Skin of body (tissue), 2 donors: ENCODE results near the gene TRNP1. TPM values are rescaled to one million over a fixed set of nuclear protein-coding genes. Genes with fewer than 3 reads are reported as not detected.
A peak's percentile ranks its signal among the peaks of the same experiment; 100 is the strongest.
"Not testable (repeated sequence)": the region's sequence is repeated elsewhere in the genome, so short reads cannot be mapped to it uniquely, and the experiment has no call there.

ENCODE experiments used
- DNase-seq: peaks from one replicate; lab custom pipeline; 2025; lab: John Stamatoyannopoulos, UW
- total RNA-seq: library from RNA; depleted of rRNA; stranded (reverse); fragments of >200 nt; gene quantifications from one replicate; pipeline ENCODE4 v1.2.3, GENCODE V29; 2014

TRNP1 gene, protein sequence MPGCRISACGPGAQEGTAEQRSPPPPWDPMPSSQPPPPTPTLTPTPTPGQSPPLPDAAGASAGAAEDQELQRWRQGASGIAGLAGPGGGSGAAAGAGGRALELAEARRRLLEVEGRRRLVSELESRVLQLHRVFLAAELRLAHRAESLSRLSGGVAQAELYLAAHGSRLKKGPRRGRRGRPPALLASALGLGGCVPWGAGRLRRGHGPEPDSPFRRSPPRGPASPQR
- 4.0 TPM for total RNA-seq

DNA sequence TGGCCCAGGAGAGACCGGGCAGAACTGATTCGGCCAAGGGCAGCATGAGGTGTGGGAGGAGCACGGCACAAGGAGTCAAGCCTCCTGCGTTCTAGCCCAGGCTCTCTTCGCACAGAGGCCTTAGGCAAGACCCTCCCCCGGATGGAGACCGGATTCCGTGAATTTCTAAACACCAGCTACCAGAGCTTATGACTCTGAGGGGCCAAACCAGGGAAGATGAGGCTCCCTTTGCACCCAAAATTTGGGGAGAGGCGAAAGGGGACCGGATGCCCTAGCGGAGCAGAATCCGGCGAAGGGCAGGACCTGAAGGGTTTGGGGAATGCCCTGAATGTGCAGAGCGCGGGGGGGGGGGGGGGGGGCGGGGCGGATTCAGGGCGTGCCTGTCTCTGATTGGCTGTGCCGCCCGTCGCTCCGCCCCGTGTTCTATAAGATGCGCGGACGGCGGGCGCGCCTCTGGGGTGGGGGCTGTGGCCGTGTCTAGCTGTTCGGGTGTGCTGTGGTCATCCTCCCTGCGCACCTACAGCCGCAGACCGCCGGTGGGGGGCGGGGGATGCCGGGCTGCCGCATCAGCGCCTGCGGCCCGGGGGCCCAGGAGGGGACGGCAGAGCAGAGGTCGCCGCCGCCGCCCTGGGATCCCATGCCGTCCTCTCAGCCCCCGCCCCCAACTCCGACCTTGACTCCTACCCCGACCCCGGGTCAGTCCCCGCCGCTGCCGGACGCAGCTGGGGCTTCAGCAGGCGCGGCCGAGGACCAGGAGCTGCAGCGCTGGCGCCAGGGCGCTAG is at the start of gene TRNP1:
TSS of gene TRNP1 (plus strand) at position 456 of the 783 bp plus-strand sequence. CDS start at position 551, 95 bp downstream.
- DNase-seq, result peak; percentile 46

DNA sequence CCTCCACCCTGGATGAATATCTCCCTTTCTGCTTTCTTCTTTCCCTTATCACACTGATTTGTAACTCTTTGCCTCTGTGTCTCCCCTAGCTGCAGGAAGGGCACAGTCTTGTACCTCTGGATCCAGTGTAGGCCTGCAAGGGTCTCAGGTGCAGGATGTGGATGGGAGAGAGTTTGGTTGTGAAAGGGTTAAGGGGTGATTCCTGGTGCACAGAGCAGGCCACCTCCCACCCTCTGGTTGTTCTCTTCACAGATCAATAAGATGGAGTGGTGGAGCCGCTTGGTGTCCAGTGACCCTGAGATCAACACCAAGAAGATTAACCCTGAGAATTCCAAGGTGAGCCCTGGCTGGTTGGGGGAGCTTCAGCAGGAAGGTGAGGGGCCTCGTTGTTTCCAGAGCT is 48.4 kb upstream of the TRNP1 start:
- no peak for DNase-seq

DNA sequence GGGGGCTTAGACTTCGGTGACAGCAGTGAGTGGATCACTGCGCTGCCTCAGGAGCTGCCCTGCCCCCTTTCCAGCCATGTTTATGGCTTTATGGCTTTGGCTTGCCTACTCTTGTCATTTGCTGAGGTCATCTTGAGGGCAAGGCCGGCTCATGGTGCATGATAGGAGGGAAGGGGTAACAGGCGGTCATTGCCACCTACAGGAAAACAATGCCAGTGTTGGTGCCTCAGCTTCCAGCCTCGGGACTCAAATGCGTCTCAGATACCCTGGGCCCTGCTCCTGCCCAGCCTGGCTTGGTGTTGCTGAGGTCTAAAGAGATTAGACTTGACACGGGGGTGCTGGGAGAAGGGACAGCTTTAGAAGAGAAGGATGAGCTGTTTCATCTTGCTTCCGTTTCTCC is 47.8 kb upstream of the TRNP1 start:
- DNase-seq, result no peak

DNA sequence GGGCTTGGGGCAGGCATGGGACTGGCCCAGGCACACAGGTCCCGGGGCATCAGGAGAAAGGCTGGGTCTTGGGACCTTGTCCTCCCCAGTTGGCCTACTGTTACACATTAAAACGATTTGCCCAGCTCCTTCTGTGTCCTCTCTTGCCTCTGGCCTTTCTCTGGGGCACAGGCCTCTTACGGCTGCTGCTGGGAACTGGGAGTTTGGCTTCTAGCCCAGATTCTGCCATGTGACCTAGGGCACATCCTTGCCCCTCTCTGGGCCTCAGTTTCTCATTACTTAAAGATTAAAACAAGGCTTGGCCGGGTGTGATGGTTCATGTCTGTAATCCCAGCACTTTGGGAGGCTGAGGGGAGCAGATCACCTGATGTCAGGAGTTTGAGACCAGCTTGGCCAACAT is 47.2 kb upstream of the TRNP1 start:
- DNase-seq, result no peak

DNA sequence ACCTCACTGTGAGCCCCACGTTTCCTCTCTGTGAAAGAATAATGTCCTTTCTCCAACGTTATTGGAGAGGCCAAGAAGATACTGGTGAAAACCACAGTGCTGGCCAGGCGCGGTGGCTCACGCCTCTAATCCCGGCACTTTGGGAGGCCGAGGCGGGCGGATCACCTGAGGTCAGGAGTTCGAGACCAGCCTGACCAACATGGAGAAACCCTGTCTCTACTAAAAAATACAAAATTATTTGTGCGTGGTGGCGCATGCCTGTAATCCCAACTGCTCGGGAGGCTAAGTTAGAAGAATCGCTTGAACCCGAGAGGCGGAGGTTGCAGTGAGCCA is 44.8 kb upstream of the TRNP1 start:
- DNase-seq, result not testable (repeated sequence)

DNA sequence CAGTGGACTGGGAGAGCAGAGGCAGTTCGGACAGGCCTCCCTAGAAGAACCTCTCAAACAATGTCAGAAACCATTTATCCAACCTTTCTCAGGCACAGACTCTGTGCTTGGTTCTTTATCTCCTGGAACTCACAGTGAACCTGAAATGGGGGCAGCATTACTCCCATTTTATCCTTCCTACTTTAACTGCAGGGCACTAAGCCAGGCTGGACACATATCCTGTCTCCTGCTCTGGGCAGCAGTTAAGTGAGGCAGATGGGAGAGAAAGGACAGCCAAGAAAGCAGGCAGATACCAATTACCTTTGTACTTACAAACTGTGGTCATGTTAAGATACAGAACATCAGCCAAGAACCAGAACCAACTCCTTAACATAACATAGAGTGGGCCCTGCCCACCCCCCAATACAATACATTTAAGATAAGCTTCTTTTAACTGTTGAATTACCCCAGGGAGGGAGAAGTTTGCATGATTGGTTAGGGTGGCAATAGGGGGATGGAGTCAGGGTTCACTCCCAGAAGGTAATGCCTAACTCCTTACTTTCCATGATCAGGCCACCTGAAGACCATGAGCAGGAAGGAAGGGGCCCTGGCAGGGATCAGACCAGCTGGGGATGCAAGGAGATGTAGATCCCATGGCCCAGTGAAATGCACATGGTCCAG is 44.1 kb upstream of the TRNP1 start:
- DNase-seq, result no peak

DNA sequence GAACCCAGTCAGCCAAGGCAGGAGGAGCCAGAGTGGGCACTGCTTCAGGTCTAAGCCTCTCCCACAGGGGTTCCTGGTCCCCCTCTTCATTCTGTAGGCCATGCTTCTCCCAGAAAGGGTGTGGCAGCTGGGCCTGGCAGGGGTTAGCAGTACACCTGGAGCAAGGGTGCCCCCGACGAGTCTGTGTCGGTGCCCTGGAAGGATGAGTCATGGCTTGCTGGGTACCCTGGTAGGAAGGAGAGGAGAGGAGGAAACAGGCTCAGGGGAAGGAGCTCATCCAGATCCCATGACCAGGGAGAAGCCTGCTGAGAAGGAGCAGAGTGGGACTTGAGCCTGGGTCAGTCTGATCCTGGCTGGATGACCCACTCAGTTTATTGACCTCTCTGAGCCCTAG is 43.6 kb upstream of the TRNP1 start:
- no peak for DNase-seq

DNA sequence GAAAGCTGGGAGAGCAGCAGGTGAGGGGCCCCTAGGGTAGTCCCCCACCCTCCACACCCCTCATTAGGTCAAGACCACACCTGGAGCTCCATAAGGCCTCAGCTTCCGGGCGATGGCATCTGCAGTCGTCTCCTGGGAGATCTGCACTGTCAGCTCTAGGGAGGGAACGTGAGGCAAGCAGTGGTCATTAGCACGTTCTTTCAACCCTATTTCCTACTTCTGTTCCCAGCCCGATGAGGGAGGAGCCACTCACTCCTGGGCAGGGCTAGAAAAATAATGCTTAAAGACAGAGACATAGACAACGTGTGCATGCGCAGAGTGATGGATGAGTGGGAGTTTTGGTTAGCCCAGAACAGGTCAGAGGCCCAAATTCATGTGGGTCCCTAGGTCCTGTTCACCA is 42.9 kb upstream of the TRNP1 start:
- no peak for DNase-seq

DNA sequence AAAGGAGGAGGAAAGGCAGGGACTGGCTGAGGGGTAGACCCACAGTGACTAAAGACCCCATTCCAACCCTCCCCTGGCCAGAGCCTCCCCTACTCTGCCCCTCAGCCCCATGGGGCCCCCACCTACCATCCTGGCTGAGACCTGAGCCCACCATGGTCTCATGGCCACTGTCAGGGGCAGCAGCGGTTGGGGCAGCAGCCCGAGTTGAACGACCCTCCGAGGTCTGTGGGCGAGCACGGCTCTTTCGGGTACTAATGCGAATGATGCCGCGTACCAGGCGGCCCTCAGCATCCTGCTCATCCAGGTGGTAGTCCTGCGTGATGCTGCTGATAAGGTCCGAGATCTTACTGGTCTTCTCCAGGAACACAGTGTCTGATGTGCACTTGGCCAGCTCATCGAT is 42.3 kb upstream of the TRNP1 start:
- no peak for DNase-seq

DNA sequence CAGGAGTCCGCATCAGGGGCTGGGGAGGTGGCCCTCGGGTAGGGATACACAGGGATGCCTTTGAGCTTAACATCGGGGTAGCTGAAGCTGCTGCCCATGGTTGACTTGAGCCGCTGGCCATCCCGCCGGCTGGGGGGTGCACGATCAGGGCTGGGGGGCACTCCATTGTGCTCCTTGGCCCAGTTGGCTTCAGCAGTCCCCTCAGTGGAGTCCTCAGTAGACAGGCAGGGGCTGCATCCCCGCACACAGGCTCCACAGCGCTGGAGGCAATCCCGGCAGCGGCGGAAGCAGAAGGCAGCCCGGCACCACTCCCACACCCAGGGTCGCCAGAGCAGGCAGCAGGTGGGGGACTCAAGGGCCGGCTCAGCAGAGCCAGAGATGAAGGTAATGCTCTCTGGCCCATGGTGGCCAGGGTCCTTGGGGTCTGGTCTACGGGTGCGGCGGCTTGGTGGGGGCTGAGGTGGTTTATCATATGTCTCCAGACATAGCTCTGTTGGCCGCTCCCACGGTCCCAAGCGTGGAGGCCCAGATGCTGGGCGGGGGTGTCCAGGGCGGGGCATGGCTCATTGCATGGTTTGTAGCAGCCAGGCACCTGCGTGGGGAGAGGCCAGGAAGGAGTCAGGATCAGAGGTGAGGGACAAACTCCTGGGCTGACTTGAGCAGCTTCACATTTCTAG is 41.5 kb upstream of the TRNP1 start:
- DNase-seq, result no peak

DNA sequence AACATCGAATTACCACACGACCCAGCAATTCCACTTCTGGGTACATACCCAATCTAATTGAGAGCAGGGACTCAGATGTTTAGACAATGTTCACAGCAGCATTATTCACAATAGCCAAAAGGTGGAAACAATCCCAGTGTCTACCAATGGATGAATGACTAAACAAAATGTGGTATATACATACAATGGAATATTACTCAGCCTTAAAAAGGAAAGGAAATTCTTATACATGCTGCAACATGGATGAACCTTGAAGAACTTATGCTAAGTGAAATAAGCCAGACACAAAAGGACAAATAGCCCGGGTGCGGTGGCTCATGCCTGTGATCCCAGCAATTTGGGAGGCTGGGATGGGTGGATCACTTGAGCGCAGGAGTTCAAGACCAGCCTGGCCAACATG is 40.1 kb upstream of the TRNP1 start:
- DNase-seq, result no peak

DNA sequence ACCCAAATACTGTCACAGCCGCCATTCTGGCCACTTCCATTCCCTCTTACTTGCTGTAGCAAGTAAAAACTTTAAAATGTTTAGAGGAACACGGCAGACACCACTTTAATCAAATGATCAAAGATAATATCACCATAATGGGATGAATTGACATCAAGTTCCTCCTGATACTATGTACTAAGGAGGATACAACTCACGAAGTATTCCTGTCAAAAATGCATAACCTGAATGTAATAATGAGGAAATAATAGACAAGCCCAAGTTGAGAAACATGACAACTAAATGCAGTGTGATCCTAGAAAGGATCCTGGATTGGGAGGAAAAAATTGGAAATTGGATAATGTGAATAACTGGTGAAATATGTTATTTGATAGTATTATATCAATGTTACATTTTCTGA is 37.2 kb upstream of the TRNP1 start:
- no peak for DNase-seq

DNA sequence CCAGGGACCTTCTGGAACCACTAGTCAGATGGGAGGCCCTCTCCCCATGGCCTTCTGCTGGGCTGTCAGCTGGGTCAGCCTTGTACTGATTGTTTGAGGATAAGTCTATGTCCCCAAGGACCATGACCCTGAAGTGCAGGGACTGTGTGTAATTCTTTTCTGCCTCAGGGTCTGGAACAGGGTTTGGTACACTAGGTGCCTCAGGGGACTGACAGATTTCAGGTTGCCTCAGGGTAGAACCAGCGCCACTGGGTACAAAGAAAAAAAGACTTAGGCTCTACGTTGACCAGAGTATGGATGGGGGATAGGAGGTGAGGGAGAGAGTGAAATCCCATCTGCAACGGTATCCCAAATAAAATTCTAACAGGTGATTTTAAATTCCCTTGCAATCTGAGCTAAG is 36.2 kb upstream of the TRNP1 start:
- DNase-seq, result no peak

DNA sequence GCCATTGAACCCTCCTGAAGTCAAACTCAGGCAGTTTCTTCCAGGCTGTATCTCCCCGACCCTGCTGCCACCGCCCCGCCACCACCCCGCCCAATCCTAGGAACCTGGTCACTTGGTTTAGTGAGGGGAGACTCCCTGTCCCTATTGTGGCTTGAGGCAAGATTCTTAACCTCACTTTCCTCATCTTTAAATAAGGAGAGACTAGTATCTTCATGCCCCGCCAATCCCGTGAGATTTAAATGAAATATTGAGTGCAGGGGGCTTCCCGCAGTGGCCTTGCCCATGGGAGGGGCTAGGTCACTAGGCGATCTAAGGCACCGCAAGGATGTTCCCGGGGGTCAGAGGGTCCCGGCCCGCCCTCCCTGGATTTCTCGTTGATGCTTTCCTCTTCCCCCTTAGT is 34.2 kb upstream of the TRNP1 start:
- no peak for DNase-seq

DNA sequence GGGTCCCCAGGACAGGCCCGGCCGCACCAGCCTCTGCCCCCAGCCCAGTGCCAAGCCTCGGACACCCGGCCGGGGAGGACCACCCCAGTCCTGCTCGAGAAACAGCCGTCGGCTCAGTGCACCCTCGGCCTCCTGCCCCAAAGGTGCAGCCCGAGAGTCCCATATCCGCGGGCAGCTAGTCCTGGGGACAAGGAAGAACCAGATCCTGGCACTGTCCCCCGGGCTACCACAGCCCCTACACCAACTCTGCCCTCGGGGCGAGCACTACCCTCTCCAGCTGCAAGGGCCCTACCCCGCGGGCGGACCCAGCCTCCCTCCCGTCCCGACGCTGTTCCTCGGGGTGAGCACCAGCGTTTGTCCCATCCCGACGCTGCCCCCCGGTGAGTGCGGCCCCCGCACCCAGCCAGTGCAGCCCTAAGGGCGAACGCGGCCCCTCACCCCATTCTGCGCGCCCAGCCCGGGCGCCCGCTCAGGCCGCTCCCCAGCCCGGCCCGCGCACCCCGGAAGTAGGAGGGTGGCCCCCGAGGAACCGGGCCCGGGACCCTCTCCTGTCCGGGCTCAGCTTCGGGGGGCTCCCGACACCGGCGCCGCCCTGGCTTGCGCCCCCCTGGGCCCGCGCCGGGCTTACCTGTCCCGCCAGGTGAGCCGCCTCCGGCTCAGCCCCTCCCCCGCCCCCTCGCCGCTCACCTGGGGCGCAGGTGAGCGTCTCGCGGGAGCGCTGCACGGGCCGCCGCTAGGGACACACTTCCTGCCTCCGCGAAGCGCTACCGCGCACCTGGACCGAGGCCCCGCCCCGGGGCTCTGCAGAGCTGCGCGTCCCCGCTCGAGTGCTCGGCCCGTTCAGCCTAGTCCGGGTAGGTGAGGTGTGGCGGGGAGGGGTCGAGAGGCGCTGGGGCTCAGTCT is 33.5 kb upstream of the TRNP1 start, which contains the start of gene KDF1:
TSS of gene KDF1 (minus strand) at position 747 of the 903 bp plus-strand sequence. CDS start 8,088 bp downstream, outside the sequence.
- no peak for DNase-seq

DNA sequence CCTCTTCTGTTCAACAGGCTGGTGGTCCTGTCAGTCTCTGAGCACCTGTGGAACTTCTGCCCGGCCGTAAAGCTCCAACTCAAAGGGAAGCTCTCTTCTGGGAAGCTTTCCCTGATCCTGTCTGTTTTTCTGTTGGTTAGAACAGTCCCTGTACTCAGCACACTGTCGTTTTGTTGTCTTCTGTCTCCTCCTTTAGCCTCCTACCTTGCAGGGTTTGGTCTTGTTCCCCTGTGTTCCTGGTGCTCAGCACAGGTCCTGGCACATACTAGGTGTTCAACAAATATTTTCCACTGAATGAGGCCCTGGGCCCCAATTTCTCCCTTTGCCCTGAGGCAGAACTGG is 32.9 kb upstream of the TRNP1 start:
- no peak for DNase-seq

DNA sequence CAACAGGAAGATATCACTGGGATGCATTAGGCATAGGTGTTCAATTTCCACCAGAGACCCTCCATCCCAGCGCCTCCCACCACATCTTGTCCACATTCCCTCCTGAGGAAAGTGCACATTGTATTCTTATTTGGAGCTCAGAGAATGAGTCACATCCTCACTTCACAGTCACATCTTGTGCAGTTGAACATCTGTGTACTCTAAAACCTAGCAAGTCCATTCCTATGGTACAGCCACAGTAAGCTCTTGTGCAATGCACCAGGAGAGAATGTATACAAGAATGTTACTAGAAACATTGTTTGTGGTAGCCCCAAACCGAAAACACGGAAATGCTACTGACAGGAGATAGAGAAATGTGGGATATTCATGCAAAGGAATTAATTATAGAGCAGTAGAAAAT is 31.7 kb upstream of the TRNP1 start:
- no peak for DNase-seq

DNA sequence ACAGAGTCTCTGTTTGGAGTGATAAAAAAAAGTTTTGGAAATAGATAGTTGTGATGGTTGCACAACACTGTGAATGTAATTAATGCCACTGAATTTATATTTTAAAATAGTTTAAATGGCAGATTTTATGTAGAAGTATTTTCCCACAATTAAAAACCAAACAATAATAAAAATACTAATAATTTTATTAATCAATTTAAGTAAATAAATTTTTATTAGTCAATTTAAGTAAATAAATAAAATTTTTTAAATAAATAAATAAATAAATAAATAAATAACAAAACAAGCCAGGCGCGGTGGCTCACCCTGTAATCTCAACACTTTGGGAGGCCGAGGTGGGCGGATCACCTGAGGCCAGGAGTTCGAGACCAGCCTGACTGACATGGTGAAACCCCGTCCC is 28.3 kb upstream of the TRNP1 start:
- no peak for DNase-seq

DNA sequence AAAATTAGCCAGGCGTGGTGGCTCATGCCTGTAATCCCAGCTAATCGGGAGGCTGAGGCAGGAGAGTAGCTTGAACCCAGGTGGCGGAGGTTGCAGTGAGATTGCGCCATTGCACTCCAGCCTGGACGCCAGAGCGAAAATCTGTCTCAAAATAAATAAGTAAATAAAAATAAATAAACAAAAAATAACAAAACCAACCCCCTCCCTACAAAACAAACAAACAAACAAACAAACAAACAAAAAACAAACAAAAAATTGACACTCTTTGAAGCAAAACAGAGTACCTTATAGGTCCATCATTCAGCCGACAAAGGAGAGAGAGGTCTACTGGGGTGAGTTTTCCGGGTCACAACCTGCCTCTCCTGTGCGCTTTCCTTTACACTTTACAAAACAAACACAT is 27.9 kb upstream of the TRNP1 start:
- DNase-seq, result no peak

DNA sequence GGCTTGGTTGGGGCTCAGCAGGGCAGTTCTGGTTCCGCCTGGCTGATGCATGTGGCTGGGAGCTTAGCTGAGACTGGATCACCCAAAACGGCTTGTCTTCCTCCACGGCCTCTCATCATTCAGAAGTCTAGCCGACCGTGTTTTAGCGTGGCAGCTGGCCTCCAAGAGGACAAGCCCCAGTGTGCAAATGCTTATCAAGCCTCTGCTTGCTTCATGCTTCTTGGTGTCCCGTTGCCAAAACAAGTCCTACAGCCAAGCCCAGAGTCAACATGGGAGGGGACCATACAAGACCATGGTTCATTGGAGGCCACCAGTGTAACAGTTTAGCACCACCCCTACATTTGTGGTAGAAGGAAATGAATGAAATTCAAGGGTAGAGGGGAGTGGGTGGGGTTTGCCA is 22.7 kb upstream of the TRNP1 start:
- DNase-seq, result no peak

DNA sequence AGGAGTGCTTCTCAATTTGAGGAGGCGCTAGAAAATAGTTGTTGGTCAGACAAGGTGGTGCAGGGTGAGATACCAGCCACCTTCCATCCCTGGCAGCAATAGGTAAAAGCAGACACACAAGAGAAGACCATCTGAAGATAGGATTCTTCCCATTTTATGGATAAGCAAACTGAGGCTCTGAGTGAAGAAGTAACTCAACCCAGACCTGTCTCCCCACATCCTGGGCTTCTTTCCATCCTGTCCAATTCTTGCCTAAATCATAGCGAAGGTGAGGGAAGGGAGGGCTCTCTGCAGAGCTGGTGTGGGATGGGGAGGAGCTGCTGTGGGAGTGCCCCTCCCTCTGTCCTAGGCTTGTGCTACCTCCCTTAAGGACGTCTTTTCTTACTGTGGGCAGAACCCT is 21.9 kb upstream of the TRNP1 start:
- no peak for DNase-seq
